DOHH2 (cell line): Measurements from ENCODE around the gene SKA1.
"Not testable (repeated sequence)": the region's sequence is repeated elsewhere in the genome, so short reads cannot be mapped to it uniquely, and the experiment has no call there.

ENCODE experiments used
- H3F3A ChIP-seq: fragments of 200-600 bp; sonication (generic), shearing (Covaris generic); 2 replicates; pipeline ENCODE4 v1.6.0; 2016; ENCODE audit warnings: antibody characterized with exemption, mild to moderate bottlenecking; ENCODE audit not compliant: control insufficient read depth, insufficient read depth
- H3K27ac ChIP-seq: fragments of 200-600 bp; sonication (generic); 2 replicates; pipeline ENCODE4 v1.5.1; 2014; ENCODE audit warnings: low read depth, mild to moderate bottlenecking, low read length, moderate library complexity
- H3K27me3 ChIP-seq: fragments of 200-600 bp; sonication (generic); 2 replicates; pipeline ENCODE4 v1.6.1; 2014; ENCODE audit warnings: mild to moderate bottlenecking, low read length, mixed read lengths; ENCODE audit not compliant: control insufficient read depth
- H3K36me3 ChIP-seq: fragments of 200-600 bp; sonication (generic); 2 replicates; pipeline ENCODE4 v1.6.1; 2014; ENCODE audit warnings: mild to moderate bottlenecking, low read length, moderate library complexity, mixed read lengths; ENCODE audit not compliant: control insufficient read depth
- H3K4me1 ChIP-seq: fragments of 200-600 bp; sonication (generic); 2 replicates; pipeline ENCODE4 v1.6.1; 2014; ENCODE audit warnings: mild to moderate bottlenecking, low read length, mixed read lengths; ENCODE audit not compliant: control insufficient read depth
- H3K4me2 ChIP-seq: fragments of 200-600 bp; sonication (generic); 2 replicates; pipeline ENCODE4 v1.6.0; 2014; ENCODE audit warnings: mild to moderate bottlenecking, low read length, moderate library complexity
- H3K4me3 ChIP-seq: fragments of 200-600 bp; sonication (generic); 2 replicates; pipeline ENCODE4 v1.5.1; 2014; ENCODE audit warnings: mild to moderate bottlenecking, low read length, mixed read lengths
- H3K79me2 ChIP-seq: fragments of 200-600 bp; sonication (generic); 2 replicates; pipeline ENCODE4 v1.6.1; 2014; ENCODE audit warnings: mild to moderate bottlenecking, low read length, mixed read lengths; ENCODE audit not compliant: control insufficient read depth
- H3K9me2 ChIP-seq: fragments of 200-600 bp; sonication (generic); replicated peaks from 2 replicates; pipeline ENCODE4 v1.6.1; 2014; ENCODE audit warnings: mild to moderate bottlenecking, low read length, mixed read lengths; ENCODE audit not compliant: control insufficient read depth
- H3K9me3 ChIP-seq: fragments of 200-600 bp; sonication (generic); 2 replicates; pipeline ENCODE4 v1.6.1; 2014; ENCODE audit warnings: antibody characterized with exemption, low read length, mixed read lengths; ENCODE audit not compliant: control insufficient read depth, insufficient read depth
- H4K20me1 ChIP-seq: fragments of 200-600 bp; sonication (generic); 2 replicates; pipeline ENCODE4 v1.6.0; 2014; ENCODE audit warnings: low read depth, mild to moderate bottlenecking, antibody characterized with exemption, low read length, moderate library complexity; ENCODE audit not compliant: control insufficient read depth, insufficient read depth
- CTCF ChIP-seq: fragments of 200-600 bp; sonication (generic); IDR thresholded peaks from one replicate; pipeline ENCODE4 v1.5.1; 2014; ENCODE audit warnings: antibody characterized with exemption, mild to moderate bottlenecking, low read depth, low read length; ENCODE audit not compliant: poor library complexity, severe bottlenecking
- EZH2phosphoT487 ChIP-seq: fragments of 200-600 bp; sonication (generic); IDR thresholded peaks from 2 replicates; pipeline ENCODE4 v1.6.1; 2017; ENCODE audit warnings: borderline replicate concordance, mild to moderate bottlenecking, antibody characterized with exemption, low read length, moderate library complexity, mixed read lengths

The SKA1 gene

DNA sequence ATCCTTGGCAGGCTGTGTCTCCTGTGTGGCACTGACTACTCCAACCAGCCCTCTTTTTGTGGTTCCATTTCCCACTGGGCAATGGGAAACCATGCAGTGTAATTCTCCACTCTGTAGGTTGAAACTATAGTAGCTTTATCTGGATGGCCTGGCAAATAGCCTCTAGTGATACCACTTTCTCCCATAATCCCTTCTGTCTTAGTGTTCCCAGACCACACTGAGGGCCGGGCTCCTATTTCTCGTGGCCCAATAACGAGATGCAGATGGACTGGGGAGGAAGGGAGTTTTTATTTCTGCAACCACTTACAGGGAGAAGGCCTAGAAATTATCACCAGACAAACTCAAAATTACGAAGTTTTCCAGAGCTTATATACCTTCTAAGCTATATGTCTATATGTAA lies 24.7 kb downstream of the SKA1 start:
- TF ChIP-seq EZH2phosphoT487 (no peak), CTCF (no peak)
- no peak overlapping the region for H3K4me3 ChIP-seq
- H3K36me3 ChIP-seq: no peaks in the 10 kb centered on the region; the same call in 1 of the 2 replicates
- H3K27me3 ChIP-seq: peaks cover 7% of the 10 kb centered on the region
- H3K27ac ChIP-seq: no peak overlapping the region
- no peaks in the 10 kb centered on the region for H3K79me2 ChIP-seq
- H3F3A ChIP-seq: no peaks in the 10 kb centered on the region
- H3K9me2 ChIP-seq: no peaks in the 10 kb centered on the region
- H3K4me2 ChIP-seq: no peak overlapping the region
- H3K9me3 ChIP-seq: no peaks in the 10 kb centered on the region
- H3K4me1 ChIP-seq: no peaks in the 10 kb centered on the region
- H4K20me1 ChIP-seq: no peaks in the 10 kb centered on the region

DNA sequence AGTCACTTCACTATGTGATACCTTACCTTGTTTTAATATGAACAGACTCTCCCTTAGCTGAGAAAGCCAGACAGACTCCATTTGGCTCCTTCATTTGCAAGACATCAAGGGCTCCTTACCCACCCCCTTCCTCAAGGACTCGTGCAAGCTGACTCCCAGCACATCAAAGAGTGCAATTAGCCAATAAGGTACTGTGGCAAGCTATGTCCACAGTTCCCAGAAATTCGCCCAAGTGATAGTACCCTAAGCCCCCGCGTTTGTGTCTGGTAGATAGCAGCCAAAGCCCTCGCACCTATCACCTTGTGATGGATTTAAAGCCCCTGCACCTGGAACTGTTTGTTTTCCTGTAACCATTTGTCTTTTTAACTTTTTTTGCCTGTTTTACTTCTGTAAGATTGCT lies 25.6 kb downstream of the SKA1 start:
- H3K27me3 ChIP-seq, H3K4me2 ChIP-seq, H3K79me2 ChIP-seq, H3K4me1 ChIP-seq, H4K20me1 ChIP-seq, H3K9me2 ChIP-seq, H3K27ac ChIP-seq, H3K36me3 ChIP-seq, H3K4me3 ChIP-seq, H3K9me3 ChIP-seq, H3F3A ChIP-seq: not testable (repeated sequence)

- H3K4me3 ChIP-seq: no peak overlapping the region
- H4K20me1 ChIP-seq: no peaks in the 10 kb centered on the region
- H3K79me2 ChIP-seq: no peaks in the 10 kb centered on the region
- H3K27ac ChIP-seq: no peak overlapping the region
- no peak overlapping the region for H3K4me2 ChIP-seq
- TF ChIP-seq CTCF: no peak
- TF ChIP-seq EZH2phosphoT487: no peak
- no peaks in the 10 kb centered on the region for H3K9me3 ChIP-seq
- H3F3A ChIP-seq: no peaks in the 10 kb centered on the region
- H3K4me1 ChIP-seq: no peaks in the 10 kb centered on the region
- no peaks in the 10 kb centered on the region for H3K9me2 ChIP-seq
- no peaks in the 10 kb centered on the region for H3K36me3 ChIP-seq
- peaks cover 10% of the 10 kb centered on the region for H3K27me3 ChIP-seq
Measured at GRCh38 chr18:50401295-50401694, 26.4 kb downstream of the SKA1 start.

DNA sequence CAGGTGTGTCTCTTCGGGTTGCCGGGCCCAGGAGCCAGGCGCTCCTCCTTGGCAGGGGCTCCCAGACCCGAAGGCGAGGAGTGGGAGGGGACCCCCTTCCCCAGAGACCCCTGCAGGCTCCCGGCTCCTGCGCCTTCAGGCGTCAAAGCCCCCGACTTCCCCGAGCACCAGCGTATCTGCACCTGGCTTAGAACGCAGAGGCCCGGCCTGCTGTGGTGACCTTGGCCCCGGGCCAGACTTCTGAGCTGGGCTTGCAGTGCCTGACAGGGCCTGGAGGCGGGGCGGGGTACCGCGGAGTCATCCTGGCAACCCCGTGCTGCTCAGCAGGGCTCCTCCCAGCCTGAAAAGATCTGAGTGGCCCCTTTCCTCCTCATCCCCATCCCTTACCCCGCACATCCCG lies 27.0 kb downstream of the SKA1 start:
- H3K9me2 ChIP-seq: no peaks in the 10 kb centered on the region
- H3K79me2 ChIP-seq: no peaks in the 10 kb centered on the region
- H3F3A ChIP-seq: no peaks in the 10 kb centered on the region
- peaks cover 10% of the 10 kb centered on the region for H3K27me3 ChIP-seq
- no peaks in the 10 kb centered on the region for H3K4me1 ChIP-seq
- no peaks in the 10 kb centered on the region for H3K36me3 ChIP-seq
- no peak for TF ChIP-seq EZH2phosphoT487
- no peak for TF ChIP-seq CTCF
- H3K9me3 ChIP-seq: no peaks in the 10 kb centered on the region
- H3K4me2 ChIP-seq: no peak overlapping the region
- H4K20me1 ChIP-seq: no peaks in the 10 kb centered on the region
- H3K4me3 ChIP-seq: no peak overlapping the region
- no peak overlapping the region for H3K27ac ChIP-seq

GRCh38 chr18:50404752-50405581 lies 30.1 kb downstream of the SKA1 start:
- H3F3A ChIP-seq, H3K36me3 ChIP-seq, H3K79me2 ChIP-seq, H3K27ac ChIP-seq, H3K4me2 ChIP-seq, H3K4me3 ChIP-seq, H3K4me1 ChIP-seq, H3K9me2 ChIP-seq, H4K20me1 ChIP-seq, H3K9me3 ChIP-seq: not testable (repeated sequence)
- peaks cover 10% of the 10 kb centered on the region for H3K27me3 ChIP-seq
